ENCODE measurements around the gene ANKS1A.

ANKS1A gene

GRCh38 chr6:35050757-35051330, 161.8 kb downstream of the ANKS1A start:
- no peak overlapping the region for H3K27ac ChIP-seq

GRCh38 chr6:35051396-35051795, 162.3 kb downstream of the ANKS1A start:
- H3K27ac ChIP-seq = no peak overlapping the region
- no peak for TF ChIP-seq CTCF (conservative IDR thresholded peaks at IDR 0.05)

More at GRCh38 chr6:35050757-35051330, 161.8 kb downstream of the ANKS1A start:
- no peak for TF ChIP-seq CTCF (conservative IDR thresholded peaks at IDR 0.05)

GRCh38 chr6:35051997-35052583, 163.0 kb downstream of the ANKS1A start:
- no peak overlapping the region for H3K27ac ChIP-seq
- no peak for TF ChIP-seq CTCF (conservative IDR thresholded peaks at IDR 0.05)

- H3K27ac ChIP-seq = no peak overlapping the region
- no peak for TF ChIP-seq CTCF (conservative IDR thresholded peaks at IDR 0.05)
These were observed 163.9 kb downstream of the ANKS1A start for GRCh38 chr6:35052694-35053565.

GRCh38 chr6:35053701-35054100, 164.6 kb downstream of the ANKS1A start:
- TF ChIP-seq CTCF (conservative IDR thresholded peaks at IDR 0.05) = no peak
- no peak overlapping the region for H3K27ac ChIP-seq

GRCh38 chr6:35054106-35054742, 165.2 kb downstream of the ANKS1A start:
- TF ChIP-seq CTCF (conservative IDR thresholded peaks at IDR 0.05) = no peak
- no peak overlapping the region for H3K27ac ChIP-seq

- TF ChIP-seq CTCF (conservative IDR thresholded peaks at IDR 0.05) = no peak
- H3K27ac ChIP-seq = no peak overlapping the region
These were observed 165.7 kb downstream of the ANKS1A start for GRCh38 chr6:35054743-35055130.
